Astrocyte (in vitro differentiated cells and primary cell): ENCODE data around the gene COL18A1.

Source experiments
- EZH2 ChIP-seq: IDR thresholded peaks from 2 replicates; pipeline ENCODE4 v1.6.1; 2012; ENCODE audit warnings: mild to moderate bottlenecking, low read length, inconsistent platforms; ENCODE audit not compliant: insufficient read depth
- TF ChIP-seq, protein P1 (sequence below): IDR thresholded peaks from 2 replicates; pipeline ENCODE4 v1.5.1; 2011; ENCODE audit warnings: low read depth, mild to moderate bottlenecking, inconsistent platforms, low read length, moderate library complexity; ENCODE audit not compliant: insufficient read depth

DNA sequence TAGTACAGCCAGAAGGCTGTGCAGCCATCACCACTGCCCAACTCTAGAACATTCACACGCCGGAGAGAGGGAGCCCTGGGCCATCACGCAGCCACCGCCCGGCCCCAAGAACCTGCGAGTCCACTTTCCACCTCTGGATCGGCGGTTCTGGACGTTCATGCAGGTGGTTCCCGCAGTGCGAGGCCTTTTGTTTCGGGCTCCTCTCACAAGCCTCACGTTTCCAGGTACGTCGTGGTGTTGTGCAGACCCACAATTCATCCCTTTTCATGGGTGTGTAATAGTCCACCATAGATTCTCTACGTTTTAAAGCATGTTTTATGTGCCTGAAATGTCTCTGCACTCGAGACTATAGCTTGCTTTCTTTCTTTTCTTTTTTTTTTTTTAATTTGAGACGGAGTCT is 23.6 kb downstream of the COL18A1 start:
- TF ChIP-seq, protein P1, sequence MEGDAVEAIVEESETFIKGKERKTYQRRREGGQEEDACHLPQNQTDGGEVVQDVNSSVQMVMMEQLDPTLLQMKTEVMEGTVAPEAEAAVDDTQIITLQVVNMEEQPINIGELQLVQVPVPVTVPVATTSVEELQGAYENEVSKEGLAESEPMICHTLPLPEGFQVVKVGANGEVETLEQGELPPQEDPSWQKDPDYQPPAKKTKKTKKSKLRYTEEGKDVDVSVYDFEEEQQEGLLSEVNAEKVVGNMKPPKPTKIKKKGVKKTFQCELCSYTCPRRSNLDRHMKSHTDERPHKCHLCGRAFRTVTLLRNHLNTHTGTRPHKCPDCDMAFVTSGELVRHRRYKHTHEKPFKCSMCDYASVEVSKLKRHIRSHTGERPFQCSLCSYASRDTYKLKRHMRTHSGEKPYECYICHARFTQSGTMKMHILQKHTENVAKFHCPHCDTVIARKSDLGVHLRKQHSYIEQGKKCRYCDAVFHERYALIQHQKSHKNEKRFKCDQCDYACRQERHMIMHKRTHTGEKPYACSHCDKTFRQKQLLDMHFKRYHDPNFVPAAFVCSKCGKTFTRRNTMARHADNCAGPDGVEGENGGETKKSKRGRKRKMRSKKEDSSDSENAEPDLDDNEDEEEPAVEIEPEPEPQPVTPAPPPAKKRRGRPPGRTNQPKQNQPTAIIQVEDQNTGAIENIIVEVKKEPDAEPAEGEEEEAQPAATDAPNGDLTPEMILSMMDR = no peak
- TF ChIP-seq EZH2 = no peak
